ENCODE results near the gene IGFALS. TPM values are rescaled to one million over a fixed set of nuclear protein-coding genes. Genes with fewer than 3 reads are reported as not detected.

The IGFALS gene
- total RNA-seq, 1 donor from 2014 or later, result 0.12 TPM

GRCh38 chr16:1775006-1775845 lies 18.3 kb downstream of the IGFALS start:
- peak overlapping the region; percentile 36 for H3K4me3 Mint-ChIP-seq (ENCODE audit: unreplicated experiment)
- H3K9me3 Mint-ChIP-seq (ENCODE audit: low read depth), result no peaks in the 10 kb centered on the region
- no peaks in the 10 kb centered on the region for H3K27me3 Mint-ChIP-seq (ENCODE audit: low read depth)
- peaks cover 22% of the 10 kb centered on the region for H3K4me1 Mint-ChIP-seq (ENCODE audit: low read depth)
- H3K27ac Mint-ChIP-seq (ENCODE audit: unreplicated experiment), result no peak overlapping the region
- DNase-seq (ENCODE audit: low spot score), result no peak
- TF ChIP-seq CTCF (IDR thresholded peaks at IDR 0.05), result no peak
- peaks cover 6% of the 10 kb centered on the region for H3K36me3 Mint-ChIP-seq (ENCODE audit: low read depth)

- Mint-ChIP-seq H3K27me3 (ENCODE audit: low read depth) (no peaks in the 10 kb centered on the region), H3K27ac (ENCODE audit: unreplicated experiment) (no peak overlapping the region), H3K4me1 (ENCODE audit: low read depth) (peaks cover 27% of the 10 kb centered on the region), H3K36me3 (ENCODE audit: low read depth) (peaks cover 6% of the 10 kb centered on the region), H3K9me3 (ENCODE audit: low read depth) (no peaks in the 10 kb centered on the region), H3K4me3 (ENCODE audit: unreplicated experiment) (peak overlapping the region; percentile 36)
- no peak for DNase-seq (ENCODE audit: low spot score)
- no peak for TF ChIP-seq CTCF (IDR thresholded peaks at IDR 0.05)
Measured at GRCh38 chr16:1774448-1774780, 19.1 kb downstream of the IGFALS start.

- Mint-ChIP-seq H3K4me3 (ENCODE audit: unreplicated experiment) (peak overlapping the region; percentile 95), H3K27me3 (ENCODE audit: low read depth) (no peaks in the 10 kb centered on the region), H3K27ac (ENCODE audit: unreplicated experiment) (peak overlapping the region; percentile 77), H3K4me1 (ENCODE audit: low read depth) (peaks cover 25% of the 10 kb centered on the region), H3K36me3 (ENCODE audit: low read depth) (peaks cover 4% of the 10 kb centered on the region), H3K9me3 (ENCODE audit: low read depth) (no peaks in the 10 kb centered on the region)
- peak; percentile 33 for TF ChIP-seq CTCF (IDR thresholded peaks at IDR 0.05)
- DNase-seq (ENCODE audit: low spot score), result no peak
Measured at GRCh38 chr16:1773703-1774447, 19.6 kb downstream of the IGFALS start.

DNA sequence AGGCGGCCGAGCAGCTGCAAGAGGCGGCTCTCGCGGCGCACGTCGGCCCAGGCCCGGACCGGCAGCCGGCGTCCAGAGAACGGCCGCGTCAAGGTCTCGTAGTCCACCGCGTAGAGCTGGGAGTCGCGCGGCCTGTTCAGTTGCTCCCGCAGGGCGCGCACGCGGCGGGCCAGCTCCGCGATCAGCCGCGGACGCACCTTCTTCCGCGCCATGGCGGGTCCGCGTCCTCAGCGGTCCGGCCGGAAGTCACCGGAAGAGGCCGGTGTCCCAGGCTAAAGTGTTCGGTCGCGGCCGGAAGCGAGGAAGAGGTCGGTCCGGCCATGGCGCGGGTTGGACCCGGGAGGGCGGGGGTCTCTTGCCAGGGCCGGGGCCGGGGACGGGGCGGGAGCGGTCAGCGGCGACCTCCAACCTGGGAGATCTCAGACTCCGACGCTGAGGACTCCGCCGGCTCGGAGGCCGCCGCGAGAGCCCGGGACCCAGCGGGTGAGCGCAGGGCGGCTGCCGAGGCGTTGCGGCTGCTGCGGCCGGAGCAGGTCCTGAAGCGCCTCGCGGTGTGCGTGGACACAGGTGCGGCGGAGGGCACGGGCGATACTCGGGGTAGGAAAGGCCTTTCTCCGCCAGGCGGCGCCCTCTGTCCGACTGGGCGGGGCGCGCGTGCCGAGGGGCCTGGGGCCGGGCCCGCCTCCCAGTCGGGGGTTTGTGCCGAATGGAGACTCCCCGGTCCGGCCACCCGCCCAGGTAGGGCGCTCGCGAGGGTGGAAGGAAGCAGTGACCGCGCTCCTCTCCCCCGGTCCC lies 20.4 kb downstream of the IGFALS start, which contains the start of gene MRPS34:
Gene MRPS34 (minus strand): TSS at position 227 of the 795 bp plus-strand sequence. CDS start 15 bp downstream, at position 212.
- Mint-ChIP-seq H3K36me3 (ENCODE audit: low read depth) (peaks cover 4% of the 10 kb centered on the region), H3K27me3 (ENCODE audit: low read depth) (no peaks in the 10 kb centered on the region), H3K4me1 (ENCODE audit: low read depth) (peaks cover 25% of the 10 kb centered on the region), H3K9me3 (ENCODE audit: low read depth) (no peaks in the 10 kb centered on the region), H3K27ac (ENCODE audit: unreplicated experiment) (peak within 1 kb of the TSS; percentile 97), H3K4me3 (ENCODE audit: unreplicated experiment) (peak within 1 kb of the TSS; percentile 95)
- no peak for DNase-seq (ENCODE audit: low spot score)
- TF ChIP-seq CTCF (IDR thresholded peaks at IDR 0.05), result peak; percentile 99

Measured in chondrocyte (in vitro differentiated cells).